Heart right ventricle (tissue), 16 donors: ENCODE measurements around the gene RUNDC1. TPM values are rescaled to one million over a fixed set of nuclear protein-coding genes. Genes with fewer than 3 reads are reported as not detected.

ENCODE experiments used
- ATAC-seq, 8 donors: fragments of 200-7000 bp; cut with Tn5 transposase; one replicate each; pipeline ENCODE4 v1.9.1; 2020; ENCODE audit warnings: mild to moderate bottlenecking in 8 of 8, moderate library complexity in 8 of 8, moderate number of reproducible peaks in 1 of 8
- DNase-seq, 2 donors: peaks; one replicate each; pipeline ENCODE4 v3.0.0-alpha.2; 2020
- H3K27ac ChIP-seq, 10 donors: fragments of 200-600 bp; sonication (generic) in 2 of 10; one replicate each; pipeline versions ENCODE4 v1.5.0 to v1.8.0; 2020 to 2022; ENCODE audit warnings: mild to moderate bottlenecking in 3 of 10
- H3K27me3 ChIP-seq, 7 donors: fragments of 200-600 bp; one replicate each; pipeline ENCODE4 v1.8.0; 2021 to 2022; ENCODE audit warnings: mild to moderate bottlenecking in 2 of 7
- H3K36me3 ChIP-seq, 9 donors: fragments of 200-600 bp; sonication (generic) in 1 of 9; one replicate each; pipeline versions ENCODE4 v1.5.0 to v1.8.0; 2020 to 2022; ENCODE audit warnings: mild to moderate bottlenecking in 2 of 9
- H3K4me1 ChIP-seq, 9 donors: fragments of 200-600 bp; sonication (generic) in 1 of 9; one replicate each; pipeline versions ENCODE4 v1.5.0 to v1.8.0; 2020 to 2022; ENCODE audit warnings: mild to moderate bottlenecking in 4 of 9
- H3K4me3 ChIP-seq, 10 donors: fragments of 200-600 bp; sonication (generic) in 2 of 10; one replicate each; pipeline versions ENCODE4 v1.5.0 to v1.8.0; 2020 to 2022; ENCODE audit warnings: mild to moderate bottlenecking in 7 of 10, moderate library complexity in 2 of 10
- H3K9me3 ChIP-seq, 11 donors: fragments of 200-600 bp in 10 of 11; sonication (generic) in 2 of 11; one replicate each; pipeline versions ENCODE4 v1.5.0 to v1.8.0; 2013 to 2022; ENCODE audit warnings: mild to moderate bottlenecking in 2 of 11, control low read depth in 1 of 11, moderate library complexity in 1 of 11
- WGBS, 2 donors: extraction: QIAGEN DNeasy Blood & Tissue Kit; methylation state at CpG; one replicate each; pipeline ENCODE4 v1.1.7; 2013; ENCODE audit warnings: inconsistent platforms in 1 of 2; 5-methylcytosine and 5-hydroxymethylcytosine counted together
- intact Hi-C, 10 donors: fragments of 100-400 bp; cut with DNase I; formaldehyde crosslinking; loops; one replicate each; pipeline versions ENCODE4 v1.11.1 to v1.14.2; 2022
- polyA plus RNA-seq, 2 donors: library from polyadenylated mRNA; stranded (reverse); fragments of 200-250 nt; gene quantifications; one replicate each; pipeline ENCODE4 v1.2.3, GENCODE V29; 2013
- total RNA-seq, 10 donors: library from RNA; stranded (reverse); fragmentation: NEBNext Ultra II Directional in 3 of 10; extraction: Animal tissue kit (Norgen Biotek cat#: 25700) in 3 of 10; gene quantifications; one replicate each; pipeline versions ENCODE4 v1.2.1 to v1.2.4, GENCODE V29; 2021 to 2023
- TF ChIP-seq, protein P1 (sequence below), 9 donors: fragments of 200-600 bp; sonication (generic) in 2 of 9; IDR thresholded peaks; one replicate each; pipeline versions ENCODE4 v1.5.0 to v1.8.0; 2021 to 2022; ENCODE audit warnings: antibody characterized with exemption in 9 of 9, mild to moderate bottlenecking in 5 of 9, moderate library complexity in 1 of 9
- donor health status: Arrhythmogenic right ventricular cardiomyopathy.
- donor health status: ischemic (EF 13 %, LVEDD 7.1; RV severe dilation, severe dysfunction).
- donor health status: healthy with polysubstance abuse.
- donor health status: DM: no; HTN: yes; CAD: no.
- donor health status: DM: no; HTN: no; CAD: no.
- donor health status: ischemic (EF 25% LVEDD 6.9; RV normal size, moderate dysfunction).
- donor health status: ischemic (EF 25% LVEDD 5.7; RV mildly dilated, moderate dysfunction).
- donor health status: healthy.
- donor health status: DM: yes; HTN: yes; CAD: no.
- donor health status: Ischemic cardiomyopathy.
- donor health status: ischemic (EF 35%, LVEDD 5.7; RV mildly dilated, moderate dysfunction).
- donor health status: nonischemic (EF 11% LVEDD 7.7; RV severe dilation, severe dysfunction).
- donor health status: DM: yes; HTN: yes; CAD: no.
- donor health status: PGD.
- donor health status: ischemic (EF 29% LVEDD 5.4; RV normal size, mild dysfunction).
- donor health status: nonischemic (EF 23%, LVEDD 6.1; RV moderate dilation, normal function).

Gene RUNDC1
- total and polyA plus RNA-seq, 12 donors, result 5.6 to 21.0 (median 10.9) TPM

DNA sequence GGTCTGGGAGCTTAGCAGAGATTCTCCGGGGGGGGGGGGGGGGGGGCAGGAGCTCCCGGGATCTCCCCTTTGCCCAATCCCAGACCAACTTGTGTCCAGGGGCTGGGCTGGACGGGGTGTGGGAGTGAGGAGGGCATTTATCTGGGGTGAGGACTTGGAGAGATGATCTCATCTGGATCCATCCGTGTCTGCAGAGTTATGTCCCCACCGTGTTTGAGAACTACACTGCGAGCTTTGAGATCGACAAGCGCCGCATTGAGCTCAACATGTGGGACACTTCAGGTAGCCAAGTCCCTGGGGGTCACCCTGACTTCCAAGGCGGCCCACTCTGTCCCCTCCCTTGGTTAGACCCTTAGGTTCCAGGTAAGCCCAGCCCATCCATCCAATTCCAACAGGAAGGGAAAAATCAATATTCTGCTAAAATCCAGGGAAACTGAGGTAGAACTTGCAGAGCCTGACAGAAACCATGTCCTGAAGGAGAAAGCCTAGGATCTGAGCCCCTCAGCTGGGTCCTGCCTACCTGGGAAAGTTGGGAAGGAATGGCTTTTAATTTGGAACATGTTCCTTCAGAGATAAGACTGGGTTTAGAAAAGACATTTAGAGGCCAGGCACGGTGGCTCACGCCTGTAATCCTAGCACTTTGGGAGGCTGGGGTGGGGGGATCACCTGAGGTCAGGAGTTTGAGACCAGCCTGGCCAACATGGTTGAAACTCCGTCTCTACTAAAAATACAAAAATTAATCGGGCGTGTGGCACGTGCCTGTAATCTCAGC lies 45.6 kb downstream of the RUNDC1 start:
- WGBS, 2 donors, result 64% methylated on average over 15 to 16 of the region's 16 CpGs
- Histone ChIP-seq H3K4me1 (peaks cover 0 to 25% (median 15%) of the 10 kb centered on the region in 9 donors), H3K9me3 (no peaks in the 10 kb centered on the region), H3K27ac (no peak overlapping the region), H3K27me3 (no peaks in the 10 kb centered on the region), H3K4me3 (peak overlapping the region in 1 of 10 donors; percentile 62), H3K36me3 (no peaks in the 10 kb centered on the region)
- intact Hi-C loops, result loop anchor here in 7 of 10 donors (5.0 to 10.0 kb wide), 6 partner anchors 61 to 339 kb away; partner anchors contain the start of genes BRCA1 (in 5 of the 7) and NBR1 (in 1 of the 7)
- DNase-seq (no peak), ATAC-seq (no peak)
- TF ChIP-seq, protein P1, sequence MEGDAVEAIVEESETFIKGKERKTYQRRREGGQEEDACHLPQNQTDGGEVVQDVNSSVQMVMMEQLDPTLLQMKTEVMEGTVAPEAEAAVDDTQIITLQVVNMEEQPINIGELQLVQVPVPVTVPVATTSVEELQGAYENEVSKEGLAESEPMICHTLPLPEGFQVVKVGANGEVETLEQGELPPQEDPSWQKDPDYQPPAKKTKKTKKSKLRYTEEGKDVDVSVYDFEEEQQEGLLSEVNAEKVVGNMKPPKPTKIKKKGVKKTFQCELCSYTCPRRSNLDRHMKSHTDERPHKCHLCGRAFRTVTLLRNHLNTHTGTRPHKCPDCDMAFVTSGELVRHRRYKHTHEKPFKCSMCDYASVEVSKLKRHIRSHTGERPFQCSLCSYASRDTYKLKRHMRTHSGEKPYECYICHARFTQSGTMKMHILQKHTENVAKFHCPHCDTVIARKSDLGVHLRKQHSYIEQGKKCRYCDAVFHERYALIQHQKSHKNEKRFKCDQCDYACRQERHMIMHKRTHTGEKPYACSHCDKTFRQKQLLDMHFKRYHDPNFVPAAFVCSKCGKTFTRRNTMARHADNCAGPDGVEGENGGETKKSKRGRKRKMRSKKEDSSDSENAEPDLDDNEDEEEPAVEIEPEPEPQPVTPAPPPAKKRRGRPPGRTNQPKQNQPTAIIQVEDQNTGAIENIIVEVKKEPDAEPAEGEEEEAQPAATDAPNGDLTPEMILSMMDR (IDR thresholded peaks at IDR 0.05), result no peak

DNA sequence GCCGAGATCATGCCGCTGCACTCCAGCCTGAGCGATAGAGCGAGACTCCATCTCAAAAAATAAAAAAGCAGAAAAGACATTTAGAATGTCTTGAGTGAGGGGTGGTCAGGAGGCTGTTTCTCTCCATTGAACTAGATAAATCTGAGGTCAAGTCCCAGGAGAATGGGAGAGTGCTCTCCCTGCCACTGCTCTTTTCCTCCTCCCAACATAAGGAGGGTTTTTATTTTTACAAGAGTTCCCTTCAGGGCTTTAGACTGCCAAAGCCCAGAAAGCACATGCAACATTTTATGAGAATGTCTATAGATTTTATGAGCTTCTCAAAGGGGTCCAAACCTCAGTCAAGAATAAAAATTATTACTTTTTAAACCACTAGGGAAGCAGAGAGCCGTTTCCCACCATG lies 46.2 kb downstream of the RUNDC1 start:
- ATAC-seq, result no peak
- TF ChIP-seq, protein P1 (IDR thresholded peaks at IDR 0.05), result no peak
- intact Hi-C loops, result loop anchor here in 7 of 10 donors (5.0 to 10.0 kb wide), 6 partner anchors 61 to 338 kb away; partner anchors contain the start of genes BRCA1 (in 5 of the 7) and NBR1 (in 1 of the 7)
- H3K27ac ChIP-seq, result no peak overlapping the region
- H3K27me3 ChIP-seq, result no peaks in the 10 kb centered on the region
- no peaks in the 10 kb centered on the region for H3K9me3 ChIP-seq
- no peak for DNase-seq
- no peak overlapping the region for H3K4me3 ChIP-seq
- WGBS, 2 donors, result 76 to 84% methylated on average over 5 of the region's 5 CpGs
- H3K4me1 ChIP-seq, result peaks cover 0 to 21% (median 12%) of the 10 kb centered on the region in 9 donors
- no peaks in the 10 kb centered on the region for H3K36me3 ChIP-seq

DNA sequence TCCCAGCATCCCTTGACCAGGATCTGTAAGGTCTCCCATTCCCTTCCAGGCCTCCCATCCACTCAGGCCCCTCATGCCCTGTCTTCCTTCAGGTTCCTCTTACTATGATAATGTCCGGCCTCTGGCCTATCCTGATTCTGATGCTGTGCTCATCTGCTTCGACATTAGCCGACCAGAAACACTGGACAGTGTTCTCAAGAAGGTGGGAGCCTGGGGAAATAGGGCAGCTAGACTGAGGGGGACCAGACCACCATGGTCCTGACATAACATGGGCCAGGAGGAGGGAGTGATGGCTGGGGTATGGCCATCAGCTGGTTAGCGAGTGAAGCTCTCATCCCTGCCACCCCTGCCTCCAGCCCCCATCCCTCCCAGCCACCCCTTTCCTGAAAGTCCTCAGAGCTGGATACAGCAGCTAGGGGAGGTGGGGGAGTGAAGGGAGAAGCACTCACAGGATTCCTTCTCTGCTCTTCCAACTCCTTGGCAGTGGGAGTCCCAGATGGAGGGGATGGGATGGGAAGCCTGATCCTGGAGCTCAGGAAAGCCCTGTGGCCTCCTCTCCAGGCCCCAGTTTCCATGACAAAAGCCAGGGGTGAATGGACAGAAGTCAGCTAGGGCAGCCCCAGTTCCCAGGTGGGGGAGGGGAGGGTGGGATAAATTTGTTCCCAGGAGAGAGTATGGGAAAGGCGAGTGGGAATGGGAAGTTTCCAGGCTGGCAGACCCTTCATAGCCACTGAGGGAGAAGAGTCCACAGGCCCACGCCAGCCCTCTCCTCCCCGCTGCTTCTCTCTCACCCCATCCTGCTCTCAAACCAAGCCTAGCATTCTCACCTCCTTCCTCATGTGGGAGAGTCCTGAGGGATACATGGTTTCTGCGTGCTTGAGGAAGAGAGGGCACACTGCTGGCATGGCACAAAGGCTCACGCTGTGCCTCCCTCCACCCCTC lies 47.0 kb downstream of the RUNDC1 start:
- no peak for ATAC-seq
- WGBS, 2 donors, result 76 to 81% methylated on average over 9 of the region's 9 CpGs
- intact Hi-C loops, result loop anchor here in 7 of 10 donors (5.0 to 10.0 kb wide), 6 partner anchors 60 to 337 kb away; partner anchors contain the start of genes BRCA1 (in 5 of the 7) and NBR1 (in 1 of the 7)

More for the DNA sequence above, 47.0 kb downstream of the RUNDC1 start:
- H3K4me1 ChIP-seq, result peaks cover 0 to 19% (median 12%) of the 10 kb centered on the region in 9 donors
- TF ChIP-seq, protein P1 (IDR thresholded peaks at IDR 0.05), result no peak
- no peaks in the 10 kb centered on the region for H3K27me3 ChIP-seq
- no peaks in the 10 kb centered on the region for H3K36me3 ChIP-seq
- DNase-seq, result no peak
- H3K27ac ChIP-seq, result no peak overlapping the region
- H3K9me3 ChIP-seq, result no peaks in the 10 kb centered on the region
- H3K4me3 ChIP-seq, result no peak overlapping the region
